Peyer's patch (tissue), 4 donors: ENCODE results near the gene IFNL2. TPM values are rescaled to one million over a fixed set of nuclear protein-coding genes. Genes with fewer than 3 reads are reported as not detected.
"Not testable (repeated sequence)": the region's sequence is repeated elsewhere in the genome, so short reads cannot be mapped to it uniquely, and the experiment has no call there.

Source experiments
- DNase-seq, 3 donors: peaks; one replicate each; pipeline ENCODE4 v3.0.0-alpha.2; 2017 to 2019
- H3K27ac ChIP-seq, 4 donors: fragments of 200-600 bp; sonication (generic); one replicate each; pipeline ENCODE4 v1.5.1; 2016 to 2019
- H3K27me3 ChIP-seq, 2 donors: fragments of 200-600 bp; sonication (generic); one replicate each; pipeline ENCODE4 v1.5.1; 2019
- H3K36me3 ChIP-seq, 3 donors: fragments of 200-600 bp; sonication (generic); one replicate each; pipeline ENCODE4 v1.5.1; 2016 to 2019
- H3K4me1 ChIP-seq, 4 donors: fragments of 200-600 bp; sonication (generic); one replicate each; pipeline ENCODE4 v1.5.1; 2016 to 2019
- H3K4me3 ChIP-seq, 4 donors: fragments of 200-600 bp; sonication (generic); 1 replicate in 3 of 4; 2 replicates in 1 of 4; pipeline ENCODE4 v1.5.1; 2016 to 2019; ENCODE audit warnings: mild to moderate bottlenecking in 1 of 4
- H3K9me3 ChIP-seq, 4 donors: fragments of 200-600 bp; sonication (generic); one replicate each; pipeline ENCODE4 v1.5.1; 2016 to 2019; ENCODE audit warnings: mild to moderate bottlenecking in 1 of 4
- POLR2A ChIP-seq, 2 donors: fragments of 450-650 bp; IDR thresholded peaks; one replicate each; pipeline ENCODE4 v1.5.1; 2017; ENCODE audit warnings: antibody characterized with exemption in 2 of 2, mild to moderate bottlenecking in 2 of 2, moderate library complexity in 2 of 2
- total RNA-seq, 4 donors: library from RNA; depleted of rRNA; stranded (reverse); fragments of >200 nt; gene quantifications; one replicate each; pipeline ENCODE4 v1.1.0, GENCODE V29; 2016
- TF ChIP-seq, protein P1 (sequence below), 6 experiments: fragments of 450-650 bp in 4 of 6; fragments of 200-600 bp in 2 of 6; sonication (generic) in 1 of 6; IDR thresholded peaks; one replicate each; pipeline ENCODE4 v1.5.1; 2017 to 2019; ENCODE audit warnings: antibody characterized with exemption in 6 of 6, mild to moderate bottlenecking in 3 of 6, moderate library complexity in 1 of 6

IFNL2 gene
- total RNA-seq, 4 donors from 2014 or later: not detected

- peak in 1 of 3 donors; percentile 30 for DNase-seq
- Histone ChIP-seq H3K4me3 (no peak overlapping the region), H3K4me1 (no peaks in the 10 kb centered on the region), H3K27me3 (peaks cover 0 to 1% of the 10 kb centered on the region in 2 donors), H3K27ac (no peak overlapping the region), H3K9me3 (no peaks in the 10 kb centered on the region), H3K36me3 (no peaks in the 10 kb centered on the region)
- TF ChIP-seq, protein P1, sequence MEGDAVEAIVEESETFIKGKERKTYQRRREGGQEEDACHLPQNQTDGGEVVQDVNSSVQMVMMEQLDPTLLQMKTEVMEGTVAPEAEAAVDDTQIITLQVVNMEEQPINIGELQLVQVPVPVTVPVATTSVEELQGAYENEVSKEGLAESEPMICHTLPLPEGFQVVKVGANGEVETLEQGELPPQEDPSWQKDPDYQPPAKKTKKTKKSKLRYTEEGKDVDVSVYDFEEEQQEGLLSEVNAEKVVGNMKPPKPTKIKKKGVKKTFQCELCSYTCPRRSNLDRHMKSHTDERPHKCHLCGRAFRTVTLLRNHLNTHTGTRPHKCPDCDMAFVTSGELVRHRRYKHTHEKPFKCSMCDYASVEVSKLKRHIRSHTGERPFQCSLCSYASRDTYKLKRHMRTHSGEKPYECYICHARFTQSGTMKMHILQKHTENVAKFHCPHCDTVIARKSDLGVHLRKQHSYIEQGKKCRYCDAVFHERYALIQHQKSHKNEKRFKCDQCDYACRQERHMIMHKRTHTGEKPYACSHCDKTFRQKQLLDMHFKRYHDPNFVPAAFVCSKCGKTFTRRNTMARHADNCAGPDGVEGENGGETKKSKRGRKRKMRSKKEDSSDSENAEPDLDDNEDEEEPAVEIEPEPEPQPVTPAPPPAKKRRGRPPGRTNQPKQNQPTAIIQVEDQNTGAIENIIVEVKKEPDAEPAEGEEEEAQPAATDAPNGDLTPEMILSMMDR (IDR thresholded peaks at IDR 0.05): no peak
These were observed 2.1 kb downstream of the IFNL2 start for GRCh38 chr19:39270036-39270871.

- H3K27ac ChIP-seq, H3K27me3 ChIP-seq, DNase-seq, H3K36me3 ChIP-seq, H3K4me3 ChIP-seq, H3K9me3 ChIP-seq, H3K4me1 ChIP-seq: not testable (repeated sequence)
These were observed 5.7 kb downstream of the IFNL2 start for GRCh38 chr19:39273859-39274258.

GRCh38 chr19:39275578-39275977 lies 7.4 kb downstream of the IFNL2 start:
- Histone ChIP-seq H3K4me3 (no peak overlapping the region), H3K27ac (no peak overlapping the region), H3K9me3 (no peaks in the 10 kb centered on the region), H3K36me3 (no peaks in the 10 kb centered on the region), H3K4me1 (no peaks in the 10 kb centered on the region), H3K27me3 (no peaks in the 10 kb centered on the region)
- DNase-seq: no peak
- TF ChIP-seq, protein P1 (IDR thresholded peaks at IDR 0.05): no peak
- no peak for TF ChIP-seq POLR2A (IDR thresholded peaks at IDR 0.05)

- no peaks in the 10 kb centered on the region for H3K36me3 ChIP-seq
- H3K4me1 ChIP-seq: no peaks in the 10 kb centered on the region
- no peaks in the 10 kb centered on the region for H3K9me3 ChIP-seq
- TF ChIP-seq POLR2A (IDR thresholded peaks at IDR 0.05): no peak
- TF ChIP-seq, protein P1 (IDR thresholded peaks at IDR 0.05): no peak
- H3K27me3 ChIP-seq: no peaks in the 10 kb centered on the region
- H3K27ac ChIP-seq: no peak overlapping the region
- DNase-seq: no peak
- H3K4me3 ChIP-seq: no peak overlapping the region
These were observed 8.5 kb downstream of the IFNL2 start for GRCh38 chr19:39276740-39277139.

- Histone ChIP-seq H3K9me3 (no peaks in the 10 kb centered on the region), H3K27me3 (no peaks in the 10 kb centered on the region), H3K4me3 (no peak overlapping the region), H3K36me3 (no peaks in the 10 kb centered on the region), H3K27ac (no peak overlapping the region), H3K4me1 (no peaks in the 10 kb centered on the region)
- DNase-seq: peak in 1 of 3 donors; percentile 39
- no peak for TF ChIP-seq POLR2A (IDR thresholded peaks at IDR 0.05)
- TF ChIP-seq, protein P1 (IDR thresholded peaks at IDR 0.05): no peak
These were observed 9.4 kb downstream of the IFNL2 start for GRCh38 chr19:39277598-39277997.

- TF ChIP-seq, protein P1 (IDR thresholded peaks at IDR 0.05): no peak
- TF ChIP-seq POLR2A (IDR thresholded peaks at IDR 0.05): no peak
- peaks cover 0 to 3% (median 0%) of the 10 kb centered on the region in 4 donors for H3K9me3 ChIP-seq
- H3K36me3 ChIP-seq: no peaks in the 10 kb centered on the region
- H3K27me3 ChIP-seq: no peaks in the 10 kb centered on the region
- no peak overlapping the region for H3K4me3 ChIP-seq
- no peaks in the 10 kb centered on the region for H3K4me1 ChIP-seq
- no peak for DNase-seq
- H3K27ac ChIP-seq: no peak overlapping the region
These were observed 13.8 kb downstream of the IFNL2 start for GRCh38 chr19:39282021-39282420.
